ENCODE results near the gene CCDC85C. TPM values are rescaled to one million over a fixed set of nuclear protein-coding genes. Genes with fewer than 3 reads are reported as not detected.

Gene CCDC85C
- polyA plus RNA-seq, 4 donors, result 17.6 to 42.3 (median 28.6) TPM

- H3K9me3 ChIP-seq (ENCODE audit: control insufficient read depth in 2 of 2, insufficient read depth in 1 of 2, low read depth in 1 of 2, low read length in 1 of 2), result no peaks in the 10 kb centered on the region
- FAIRE-seq (no peak), DNase-seq (no peak)
- H3K36me3 ChIP-seq (ENCODE audit: control insufficient read depth in 3 of 3, insufficient read depth in 2 of 3, low read depth in 1 of 3, low read length in 3 of 3), result peaks cover 0 to 88% (median 12%) of the 10 kb centered on the region in 3 donors
- H3K27ac ChIP-seq (ENCODE audit: low read depth in 1 of 3, low read length in 2 of 3), result no peak overlapping the region
- H3K4me3 ChIP-seq (ENCODE audit: low read depth in 1 of 3, low read length in 3 of 3), result no peak overlapping the region
- 59 to 65% (median 64%) methylated on average over 12 to 16 of the region's 16 CpGs for WGBS, 3 donors
- peaks cover 0 to 10% (median 0%) of the 10 kb centered on the region in 3 donors for H3K4me1 ChIP-seq (ENCODE audit: control insufficient read depth in 3 of 3, insufficient read depth in 2 of 3, low read depth in 1 of 3, low read length in 2 of 3)
- no peaks in the 10 kb centered on the region for H3K27me3 ChIP-seq (ENCODE audit: control insufficient read depth in 3 of 3, insufficient read depth in 3 of 3, low read length in 3 of 3)
Measured at GRCh38 chr14:99517643-99518381, 86.2 kb downstream of the CCDC85C start.

- no peak for FAIRE-seq
- WGBS, 3 donors, result 60 to 82% (median 66%) methylated on average over 13 to 14 of the region's 14 CpGs
- no peak overlapping the region for H3K27ac ChIP-seq (ENCODE audit: low read depth in 1 of 3, low read length in 2 of 3)
- H3K36me3 ChIP-seq (ENCODE audit: control insufficient read depth in 3 of 3, insufficient read depth in 2 of 3, low read depth in 1 of 3, low read length in 3 of 3), result peaks cover 0 to 87% (median 15%) of the 10 kb centered on the region in 3 donors
- no peak for DNase-seq
- H3K9me3 ChIP-seq (ENCODE audit: control insufficient read depth in 2 of 2, insufficient read depth in 1 of 2, low read depth in 1 of 2, low read length in 1 of 2), result no peaks in the 10 kb centered on the region
- H3K4me1 ChIP-seq (ENCODE audit: control insufficient read depth in 3 of 3, insufficient read depth in 2 of 3, low read depth in 1 of 3, low read length in 2 of 3), result peaks cover 0 to 6% (median 0%) of the 10 kb centered on the region in 3 donors
- no peaks in the 10 kb centered on the region for H3K27me3 ChIP-seq (ENCODE audit: control insufficient read depth in 3 of 3, insufficient read depth in 3 of 3, low read length in 3 of 3)
- H3K4me3 ChIP-seq (ENCODE audit: low read depth in 1 of 3, low read length in 3 of 3), result no peak overlapping the region
Measured at GRCh38 chr14:99516871-99517642, 87.0 kb downstream of the CCDC85C start.

GRCh38 chr14:99516156-99516870, 87.7 kb downstream of the CCDC85C start:
- peaks cover 2 to 87% (median 16%) of the 10 kb centered on the region in 3 donors for H3K36me3 ChIP-seq (ENCODE audit: control insufficient read depth in 3 of 3, insufficient read depth in 2 of 3, low read depth in 1 of 3, low read length in 3 of 3)
- no peaks in the 10 kb centered on the region for H3K27me3 ChIP-seq (ENCODE audit: control insufficient read depth in 3 of 3, insufficient read depth in 3 of 3, low read length in 3 of 3)
- FAIRE-seq (no peak), DNase-seq (no peak)
- no peaks in the 10 kb centered on the region for H3K9me3 ChIP-seq (ENCODE audit: control insufficient read depth in 2 of 2, insufficient read depth in 1 of 2, low read depth in 1 of 2, low read length in 1 of 2)
- no peak overlapping the region for H3K4me3 ChIP-seq (ENCODE audit: low read depth in 1 of 3, low read length in 3 of 3)
- peaks cover 0 to 6% (median 0%) of the 10 kb centered on the region in 3 donors for H3K4me1 ChIP-seq (ENCODE audit: control insufficient read depth in 3 of 3, insufficient read depth in 2 of 3, low read depth in 1 of 3, low read length in 2 of 3)
- WGBS, 3 donors, result 76 to 83% (median 82%) methylated on average over 23 to 24 of the region's 24 CpGs
- H3K27ac ChIP-seq (ENCODE audit: low read depth in 1 of 3, low read length in 2 of 3), result no peak overlapping the region

- FAIRE-seq, result no peak
Measured at GRCh38 chr14:99515301-99516155, 88.5 kb downstream of the CCDC85C start.

GRCh38 chr14:99514552-99515300, 89.3 kb downstream of the CCDC85C start:
- DNase-seq (no peak), FAIRE-seq (no peak)
- H3K4me3 ChIP-seq (ENCODE audit: low read depth in 1 of 3, low read length in 3 of 3), result no peak overlapping the region
- H3K27ac ChIP-seq (ENCODE audit: low read depth in 1 of 3, low read length in 2 of 3), result no peak overlapping the region
- 90 to 92% (median 91%) methylated on average over 20 of the region's 20 CpGs for WGBS, 3 donors
- H3K36me3 ChIP-seq (ENCODE audit: control insufficient read depth in 3 of 3, insufficient read depth in 2 of 3, low read depth in 1 of 3, low read length in 3 of 3), result peaks cover 7 to 82% (median 18%) of the 10 kb centered on the region in 3 donors
- no peaks in the 10 kb centered on the region for H3K9me3 ChIP-seq (ENCODE audit: control insufficient read depth in 2 of 2, insufficient read depth in 1 of 2, low read depth in 1 of 2, low read length in 1 of 2)
- H3K4me1 ChIP-seq (ENCODE audit: control insufficient read depth in 3 of 3, insufficient read depth in 2 of 3, low read depth in 1 of 3, low read length in 2 of 3), result peaks cover 0 to 6% (median 0%) of the 10 kb centered on the region in 3 donors
- no peaks in the 10 kb centered on the region for H3K27me3 ChIP-seq (ENCODE audit: control insufficient read depth in 3 of 3, insufficient read depth in 3 of 3, low read length in 3 of 3)

More at GRCh38 chr14:99515301-99516155, 88.5 kb downstream of the CCDC85C start:
- Histone ChIP-seq H3K27ac (ENCODE audit: low read depth in 1 of 3, low read length in 2 of 3) (no peak overlapping the region), H3K9me3 (ENCODE audit: control insufficient read depth in 2 of 2, insufficient read depth in 1 of 2, low read depth in 1 of 2, low read length in 1 of 2) (no peaks in the 10 kb centered on the region), H3K27me3 (ENCODE audit: control insufficient read depth in 3 of 3, insufficient read depth in 3 of 3, low read length in 3 of 3) (no peaks in the 10 kb centered on the region), H3K4me3 (ENCODE audit: low read depth in 1 of 3, low read length in 3 of 3) (no peak overlapping the region), H3K36me3 (ENCODE audit: control insufficient read depth in 3 of 3, insufficient read depth in 2 of 3, low read depth in 1 of 3, low read length in 3 of 3) (peaks cover 2 to 83% (median 15%) of the 10 kb centered on the region in 3 donors), H3K4me1 (ENCODE audit: control insufficient read depth in 3 of 3, insufficient read depth in 2 of 3, low read depth in 1 of 3, low read length in 2 of 3) (peaks cover 0 to 6% (median 0%) of the 10 kb centered on the region in 3 donors)
- 87 to 89% (median 88%) methylated on average over 22 to 27 of the region's 27 CpGs for WGBS, 3 donors
- DNase-seq, result no peak

- WGBS, 3 donors, result 80 to 88% (median 82%) methylated on average over 13 of the region's 13 CpGs
- Histone ChIP-seq H3K27ac (ENCODE audit: low read depth in 1 of 3, low read length in 2 of 3) (no peak overlapping the region), H3K4me1 (ENCODE audit: control insufficient read depth in 3 of 3, insufficient read depth in 2 of 3, low read depth in 1 of 3, low read length in 2 of 3) (peaks cover 0 to 6% (median 0%) of the 10 kb centered on the region in 3 donors), H3K36me3 (ENCODE audit: control insufficient read depth in 3 of 3, insufficient read depth in 2 of 3, low read depth in 1 of 3, low read length in 3 of 3) (peaks cover 8 to 84% (median 24%) of the 10 kb centered on the region in 3 donors), H3K27me3 (ENCODE audit: control insufficient read depth in 3 of 3, insufficient read depth in 3 of 3, low read length in 3 of 3) (no peaks in the 10 kb centered on the region), H3K4me3 (ENCODE audit: low read depth in 1 of 3, low read length in 3 of 3) (no peak overlapping the region), H3K9me3 (ENCODE audit: control insufficient read depth in 2 of 2, insufficient read depth in 1 of 2, low read depth in 1 of 2, low read length in 1 of 2) (no peaks in the 10 kb centered on the region)
- FAIRE-seq (no peak), DNase-seq (no peak)
Measured at GRCh38 chr14:99513946-99514551, 90.0 kb downstream of the CCDC85C start.

GRCh38 chr14:99513183-99513694, 90.8 kb downstream of the CCDC85C start:
- no peak for DNase-seq
- Histone ChIP-seq H3K4me1 (ENCODE audit: control insufficient read depth in 3 of 3, insufficient read depth in 2 of 3, low read depth in 1 of 3, low read length in 2 of 3) (peaks cover 0 to 1% (median 0%) of the 10 kb centered on the region in 3 donors), H3K27ac (ENCODE audit: low read depth in 1 of 3, low read length in 2 of 3) (no peak overlapping the region), H3K36me3 (ENCODE audit: control insufficient read depth in 3 of 3, insufficient read depth in 2 of 3, low read depth in 1 of 3, low read length in 3 of 3) (peaks cover 10 to 88% (median 27%) of the 10 kb centered on the region in 3 donors), H3K4me3 (ENCODE audit: low read depth in 1 of 3, low read length in 3 of 3) (no peak overlapping the region), H3K27me3 (ENCODE audit: control insufficient read depth in 3 of 3, insufficient read depth in 3 of 3, low read length in 3 of 3) (no peaks in the 10 kb centered on the region), H3K9me3 (ENCODE audit: control insufficient read depth in 2 of 2, insufficient read depth in 1 of 2, low read depth in 1 of 2, low read length in 1 of 2) (no peaks in the 10 kb centered on the region)
- no peak for FAIRE-seq
- 87 to 91% (median 89%) methylated on average over 15 of the region's 15 CpGs for WGBS, 3 donors
